G401 (cell line): ENCODE results near the gene PLBD2. TPM values are rescaled to one million over a fixed set of nuclear protein-coding genes. Genes with fewer than 3 reads are reported as not detected.

Experiments
- DNase-seq: peaks from one replicate; pipeline ENCODE4 v3.0.0-alpha.2; 2015; ENCODE audit warnings: low spot score
- in situ Hi-C: cut with HindIII; loops from 2 replicates; pipeline ENCODE4 v1.10.0; 2016; ENCODE audit warnings: low sequenced_read_pairs, mixed read lengths
- total RNA-seq: library from RNA; depleted of rRNA; stranded (reverse); fragments of >200 nt; shearing (Covaris generic); gene quantifications from 2 replicates; pipeline ENCODE4 v1.2.3, GENCODE V29; 2014

Gene PLBD2
- total RNA-seq, 1 experiment from 2014 or later: 16.3 TPM

DNA sequence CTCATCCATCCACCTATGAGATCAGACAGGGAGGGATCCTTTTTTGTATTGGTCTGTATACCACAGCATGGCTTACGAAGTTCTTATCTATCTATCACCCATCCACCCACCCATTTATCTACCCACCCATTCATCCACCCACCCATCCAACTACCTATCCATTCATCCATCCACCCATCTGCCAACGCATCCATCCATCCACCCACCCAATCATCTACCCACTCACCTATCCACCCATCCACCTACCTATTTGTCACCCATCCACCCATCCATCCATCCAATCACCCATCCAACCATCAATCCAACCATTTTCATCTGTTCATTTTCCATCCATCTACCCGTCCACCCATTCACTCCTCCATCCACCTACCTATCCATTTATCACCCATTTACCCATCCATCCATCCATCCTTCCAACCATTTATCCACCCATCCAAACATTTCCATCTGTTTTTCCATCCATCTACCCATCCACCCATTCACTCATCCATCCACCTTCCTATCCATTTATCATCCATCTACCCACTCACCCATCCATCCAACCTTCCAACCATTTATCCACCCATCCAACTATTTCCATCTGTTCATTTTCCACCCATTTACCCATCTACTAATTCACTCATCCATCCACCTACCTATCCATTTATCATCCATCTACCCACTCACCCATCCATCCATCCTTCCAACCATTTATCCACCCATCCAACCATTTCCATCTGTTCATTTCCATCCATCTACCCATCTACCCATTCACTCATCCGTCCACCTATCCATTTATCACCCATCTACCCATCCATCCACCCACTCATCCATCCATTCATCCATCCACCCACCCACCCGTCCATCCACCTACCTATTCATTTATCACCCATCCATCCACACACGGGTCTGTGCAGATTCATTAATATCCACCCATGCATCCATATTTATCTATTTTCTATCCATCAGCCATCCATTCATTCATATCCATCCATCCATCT is 32.0 kb downstream of the PLBD2 start:
- in situ Hi-C loops: no loop called here
- DNase-seq: no peak

GRCh38 chr12:113391145-113391544 is 32.8 kb downstream of the PLBD2 start:
- DNase-seq: no peak
- in situ Hi-C loops: no loop called here

GRCh38 chr12:113391650-113392337 is 33.4 kb downstream of the PLBD2 start:
- in situ Hi-C loops: no loop called here
- no peak for DNase-seq

DNA sequence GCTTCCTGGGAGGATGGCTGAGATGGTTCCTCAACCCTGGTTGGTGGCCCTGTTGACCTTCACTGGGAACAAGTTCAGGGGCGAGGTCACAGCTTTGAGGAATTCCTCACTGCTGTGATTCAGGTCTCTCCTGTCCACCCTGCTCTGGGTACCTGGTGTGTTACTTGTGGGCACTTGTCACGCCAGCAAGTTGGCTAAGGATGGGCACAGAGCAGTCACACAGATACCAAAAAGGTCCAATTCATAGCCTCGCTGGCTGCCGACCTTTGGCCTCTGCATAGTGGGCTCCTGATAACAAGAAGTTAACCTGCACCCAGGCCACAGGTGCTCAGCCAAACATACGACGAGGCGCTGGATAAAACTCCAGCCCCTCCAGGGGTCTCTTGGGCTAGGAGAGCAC is 34.1 kb downstream of the PLBD2 start:
- in situ Hi-C loops: no loop called here
- DNase-seq: no peak

GRCh38 chr12:113392988-113393579 is 34.7 kb downstream of the PLBD2 start:
- no peak for DNase-seq
- in situ Hi-C loops: no loop called here

- in situ Hi-C loops: no loop called here
- no peak for DNase-seq
These were observed 35.4 kb downstream of the PLBD2 start for GRCh38 chr12:113393749-113394148.

GRCh38 chr12:113395119-113395518 is 36.7 kb downstream of the PLBD2 start:
- in situ Hi-C loops: no loop called here

GRCh38 chr12:113396200-113396599 is 37.8 kb downstream of the PLBD2 start:
- in situ Hi-C loops: no loop called here
- DNase-seq: no peak

More at GRCh38 chr12:113395119-113395518, 36.7 kb downstream of the PLBD2 start:
- no peak for DNase-seq

DNA sequence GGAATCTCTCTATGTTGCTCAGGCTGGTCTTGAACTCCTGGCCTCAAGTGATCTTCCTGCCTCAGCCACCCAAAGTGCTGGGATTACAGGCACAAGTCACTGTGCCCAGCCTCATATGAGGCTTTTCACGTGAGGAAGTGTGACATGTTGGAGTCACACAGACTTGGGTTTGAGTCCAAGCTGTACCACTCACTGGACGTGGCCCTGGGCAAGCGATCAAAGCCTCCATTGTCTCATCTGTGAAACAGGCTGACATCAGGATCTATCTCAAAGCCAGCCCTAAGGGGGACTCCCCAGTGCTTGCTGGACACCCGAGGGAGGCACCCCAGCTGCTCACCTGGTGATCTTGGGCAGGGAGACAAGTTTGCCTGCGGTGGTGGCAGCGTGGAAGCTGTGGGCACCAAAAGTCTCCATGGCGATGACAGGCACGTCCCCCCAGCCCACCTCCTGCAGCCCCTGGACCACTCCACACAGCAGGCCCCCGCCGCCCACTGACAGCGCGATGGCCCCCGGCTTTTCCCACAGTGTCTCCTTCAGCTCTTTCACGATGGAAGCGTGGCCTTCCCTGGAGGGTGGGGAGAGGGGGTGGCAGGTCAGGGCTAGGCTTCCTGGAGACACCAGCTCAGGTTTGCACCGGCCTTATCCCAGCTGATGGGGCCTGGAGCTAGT is 38.6 kb downstream of the PLBD2 start:
- DNase-seq: no peak
- in situ Hi-C loops: no loop called here

- no peak for DNase-seq
- in situ Hi-C loops: no loop called here
These were observed 39.3 kb downstream of the PLBD2 start for GRCh38 chr12:113397497-113398197.

GRCh38 chr12:113398346-113399290 is 40.2 kb downstream of the PLBD2 start:
- DNase-seq: no peak
- in situ Hi-C loops: no loop called here

GRCh38 chr12:113399490-113399889 is 41.1 kb downstream of the PLBD2 start:
- in situ Hi-C loops: no loop called here
- DNase-seq: no peak

DNA sequence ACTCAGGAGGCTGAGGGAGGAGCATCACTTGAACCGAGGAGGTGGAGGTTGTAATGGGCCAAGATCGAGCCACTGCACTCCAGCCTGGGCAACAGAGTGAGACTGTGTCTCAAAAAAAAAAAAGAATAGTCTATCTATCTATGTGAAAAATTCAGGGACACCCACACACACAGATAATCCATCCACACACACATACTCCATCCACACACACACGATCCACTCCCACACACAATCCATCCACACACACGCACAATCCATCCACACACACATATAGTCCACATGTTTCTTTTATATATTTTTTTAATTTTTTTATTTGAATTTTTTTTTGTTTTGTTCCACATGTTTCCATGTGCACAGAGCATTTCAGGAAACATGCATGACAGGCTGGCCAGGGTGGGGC is 42.0 kb downstream of the PLBD2 start:
- no peak for DNase-seq
- in situ Hi-C loops: no loop called here

DNA sequence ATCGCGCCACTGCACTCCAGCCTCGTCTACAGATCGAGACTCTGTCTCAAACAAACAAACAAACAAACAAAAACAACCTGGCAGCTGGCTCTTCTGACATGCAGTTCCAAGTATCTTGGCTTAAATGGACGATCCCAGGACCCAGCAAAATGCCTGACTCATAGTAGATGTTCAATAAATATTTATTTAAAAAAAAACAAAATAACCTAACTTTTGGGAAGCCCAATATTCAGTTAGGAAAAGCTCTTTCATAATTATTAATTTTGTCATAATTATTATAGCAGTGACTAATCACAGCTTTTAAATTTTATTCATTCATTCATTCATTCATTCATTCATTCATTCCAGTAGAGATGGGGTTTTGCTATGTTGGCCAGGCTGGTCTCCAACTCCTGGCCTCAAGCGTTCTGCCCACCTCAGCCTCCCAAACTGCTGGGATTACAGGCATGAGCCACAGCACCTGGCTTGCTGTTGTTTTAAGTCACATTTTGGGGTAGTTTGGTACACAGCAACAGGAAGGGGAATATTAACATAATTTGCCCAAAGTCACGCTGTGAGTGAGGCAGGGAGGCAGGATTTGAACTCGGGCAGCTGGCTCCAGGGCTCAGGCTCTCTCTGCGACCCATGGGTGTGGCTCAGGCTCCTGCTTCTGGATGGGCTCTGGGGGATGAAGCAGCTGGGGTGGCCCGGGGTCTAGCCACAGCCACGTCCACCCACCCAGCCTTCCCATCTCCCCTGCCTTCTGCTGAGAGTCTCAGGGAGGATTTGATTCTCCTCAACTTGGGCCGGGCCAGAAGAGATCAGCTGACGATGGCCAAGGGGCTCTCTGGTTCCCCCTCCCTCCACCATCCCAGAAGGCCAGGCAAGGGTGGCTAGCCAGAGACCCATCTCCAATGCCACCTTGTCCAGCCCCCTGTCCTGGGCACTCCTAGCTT is 42.9 kb downstream of the PLBD2 start:
- in situ Hi-C loops: no loop called here
- DNase-seq: no peak

DNA sequence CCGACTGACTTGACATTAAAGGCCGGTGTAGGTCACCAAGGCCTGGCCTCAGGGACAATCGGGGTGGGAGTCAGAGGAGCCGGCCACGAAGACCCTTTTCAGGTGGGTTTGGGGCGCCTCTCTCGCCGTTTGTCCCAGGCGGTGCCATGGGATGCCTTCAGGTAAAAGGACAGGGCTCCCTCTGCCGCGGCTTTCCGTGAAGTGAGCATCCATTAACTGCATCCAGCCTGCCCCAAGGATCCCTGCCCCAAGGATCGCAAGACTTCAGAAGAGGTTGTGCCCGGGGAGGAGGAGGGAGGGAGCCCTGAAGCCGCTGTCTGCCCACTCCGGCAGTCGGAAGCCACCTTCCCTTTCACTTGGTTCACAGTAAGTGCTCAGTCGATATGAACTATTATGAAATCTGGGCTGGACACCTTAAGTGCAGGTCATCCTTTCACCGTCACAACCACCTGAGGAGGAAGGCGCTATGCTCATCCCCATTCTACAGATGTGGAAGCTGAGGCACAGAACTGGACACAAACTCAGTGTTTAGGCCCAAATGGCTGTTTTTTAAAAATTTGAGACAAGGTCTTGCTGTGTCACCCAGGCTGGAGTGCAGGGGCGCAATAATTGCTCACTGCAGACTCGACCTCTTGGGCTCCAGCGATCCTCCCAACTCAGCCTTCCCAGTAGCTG is 44.3 kb downstream of the PLBD2 start:
- in situ Hi-C loops: no loop called here
- DNase-seq: no peak
